Measurements from ENCODE around the gene INPPL1.
"Not testable (repeated sequence)": the region's sequence is repeated elsewhere in the genome, so short reads cannot be mapped to it uniquely, and the experiment has no call there.

The INPPL1 gene

GRCh38 chr11:72224564-72225410 is at the start of gene INPPL1:
Gene INPPL1, plus strand, starts transcription at chr11:72224767. Its CDS starts 218 bp downstream, at chr11:72224985.
- Histone ChIP-seq H3K27me3 (replicated peaks) (no peaks in the 10 kb centered on the region), H3K36me3 (replicated peaks) (peaks cover 19% of the 10 kb centered on the region), H3K27ac (peak within 1 kb of the TSS; percentile 80), H3K4me3 (ENCODE audit: low read depth, low read length) (peak within 1 kb of the TSS; percentile 83)
- in situ Hi-C loops (cut with HindIII; ENCODE audit: low pct_ligation_motif_present, low sequenced_read_pairs) = no loop called here
- no peak for DNase-seq
- no peak for TF ChIP-seq CTCF (IDR thresholded peaks at IDR 0.05; ENCODE audit: low read depth, low read length, missing control alignments)

- H3K4me3 ChIP-seq (ENCODE audit: low read depth, low read length) = no peak overlapping the region
- H3K27me3 ChIP-seq (replicated peaks) = no peaks in the 10 kb centered on the region
- DNase-seq = no peak
- no peak overlapping the region for H3K27ac ChIP-seq
- no peaks in the 10 kb centered on the region for H3K36me3 ChIP-seq (replicated peaks)
- TF ChIP-seq CTCF (IDR thresholded peaks at IDR 0.05; ENCODE audit: low read depth, low read length, missing control alignments) = no peak
- in situ Hi-C loops (cut with HindIII; ENCODE audit: low pct_ligation_motif_present, low sequenced_read_pairs) = no loop called here
These were observed 46.9 kb upstream of the INPPL1 start for GRCh38 chr11:72177656-72178055.

- Histone ChIP-seq H3K27me3 (replicated peaks) (no peaks in the 10 kb centered on the region), H3K4me3 (ENCODE audit: low read depth, low read length) (no peak overlapping the region), H3K27ac (no peak overlapping the region), H3K36me3 (replicated peaks) (no peaks in the 10 kb centered on the region)
- DNase-seq = no peak
- no peak for TF ChIP-seq CTCF (IDR thresholded peaks at IDR 0.05; ENCODE audit: low read depth, low read length, missing control alignments)
- in situ Hi-C loops (cut with HindIII; ENCODE audit: low pct_ligation_motif_present, low sequenced_read_pairs) = no loop called here
These were observed 45.3 kb upstream of the INPPL1 start for GRCh38 chr11:72179049-72179803.

GRCh38 chr11:72179804-72180396 is 44.7 kb upstream of the INPPL1 start:
- Histone ChIP-seq H3K27ac (no peak overlapping the region), H3K36me3 (replicated peaks) (no peaks in the 10 kb centered on the region), H3K27me3 (replicated peaks) (no peaks in the 10 kb centered on the region), H3K4me3 (ENCODE audit: low read depth, low read length) (no peak overlapping the region)
- in situ Hi-C loops (cut with HindIII; ENCODE audit: low pct_ligation_motif_present, low sequenced_read_pairs) = no loop called here
- TF ChIP-seq CTCF (IDR thresholded peaks at IDR 0.05; ENCODE audit: low read depth, low read length, missing control alignments) = no peak
- no peak for DNase-seq

- H3K36me3 ChIP-seq (replicated peaks); DNase-seq; H3K27ac ChIP-seq; in situ Hi-C loops (cut with HindIII; ENCODE audit: low pct_ligation_motif_present, low sequenced_read_pairs); H3K4me3 ChIP-seq (ENCODE audit: low read depth, low read length); H3K27me3 ChIP-seq (replicated peaks): not testable (repeated sequence)
These were observed 43.5 kb upstream of the INPPL1 start for GRCh38 chr11:72180892-72181552.
